ENCODE measurements around the gene DIAPH3. TPM values are rescaled to one million over a fixed set of nuclear protein-coding genes. Genes with fewer than 3 reads are reported as not detected.
A peak's percentile ranks its signal among the peaks of the same experiment; 100 is the strongest.

The DIAPH3 gene
- total RNA-seq, 6 experiments from 2014 or later = 18.4 to 38.5 (median 37.5) TPM

- Mint-ChIP-seq H3K4me3 (no peak overlapping the region), H3K9me3 (no peaks in the 10 kb centered on the region), H3K27ac (no peak overlapping the region), H3K27me3 (ENCODE audit: insufficient read depth) (no peaks in the 10 kb centered on the region; the same call in 1 of the 2 replicates), H3K4me1 (ENCODE audit: low read depth) (peaks cover 32% of the 10 kb centered on the region), H3K36me3 (ENCODE audit: low read depth) (no peaks in the 10 kb centered on the region)
- TF ChIP-seq CTCF (IDR thresholded peaks at IDR 0.05) = no peak
- DNase-seq = no peak
These were observed 461.5 kb downstream of the DIAPH3 start for GRCh38 chr13:59702269-59702668.

GRCh38 chr13:59701261-59701660 is 462.5 kb downstream of the DIAPH3 start:
- no peak for DNase-seq
- H3K4me3 Mint-ChIP-seq = no peak overlapping the region
- H3K27ac Mint-ChIP-seq = no peak overlapping the region
- H3K36me3 Mint-ChIP-seq (ENCODE audit: low read depth) = no peaks in the 10 kb centered on the region
- H3K4me1 Mint-ChIP-seq (ENCODE audit: low read depth) = peaks cover 32% of the 10 kb centered on the region
- no peak for TF ChIP-seq CTCF (IDR thresholded peaks at IDR 0.05)
- no peaks in the 10 kb centered on the region for H3K9me3 Mint-ChIP-seq
- no peaks in the 10 kb centered on the region; the same call in 1 of the 2 replicates for H3K27me3 Mint-ChIP-seq (ENCODE audit: insufficient read depth)

- peak; percentile 47 for DNase-seq
These were observed 463.4 kb downstream of the DIAPH3 start for GRCh38 chr13:59700281-59700680.

GRCh38 chr13:59696271-59696670 is 467.5 kb downstream of the DIAPH3 start:
- no peaks in the 10 kb centered on the region for H3K9me3 Mint-ChIP-seq
- no peaks in the 10 kb centered on the region for H3K36me3 Mint-ChIP-seq (ENCODE audit: low read depth)
- H3K4me3 Mint-ChIP-seq = no peak overlapping the region
- DNase-seq = no peak
- TF ChIP-seq CTCF (IDR thresholded peaks at IDR 0.05) = no peak
- H3K27me3 Mint-ChIP-seq (ENCODE audit: insufficient read depth) = no peaks in the 10 kb centered on the region
- no peak overlapping the region for H3K27ac Mint-ChIP-seq
- H3K4me1 Mint-ChIP-seq (ENCODE audit: low read depth) = peaks cover 41% of the 10 kb centered on the region

More at GRCh38 chr13:59700281-59700680, 463.4 kb downstream of the DIAPH3 start:
- no peak for TF ChIP-seq CTCF (IDR thresholded peaks at IDR 0.05)
- H3K27ac Mint-ChIP-seq = peak overlapping the region; percentile 85
- H3K9me3 Mint-ChIP-seq = no peaks in the 10 kb centered on the region
- H3K27me3 Mint-ChIP-seq (ENCODE audit: insufficient read depth) = no peaks in the 10 kb centered on the region; the same call in 1 of the 2 replicates
- peaks cover 32% of the 10 kb centered on the region for H3K4me1 Mint-ChIP-seq (ENCODE audit: low read depth)
- peak overlapping the region; percentile 44 for H3K4me3 Mint-ChIP-seq
- H3K36me3 Mint-ChIP-seq (ENCODE audit: low read depth) = no peaks in the 10 kb centered on the region

GRCh38 chr13:59691501-59692066 is 472.1 kb downstream of the DIAPH3 start:
- H3K27ac Mint-ChIP-seq = peak overlapping the region; percentile 70

More at GRCh38 chr13:59691501-59692066, 472.1 kb downstream of the DIAPH3 start:
- DNase-seq = no peak
- peaks cover 32% of the 10 kb centered on the region for H3K4me1 Mint-ChIP-seq (ENCODE audit: low read depth)
- 0 out of 2 replicates have a peak overlapping the region, but pooled peaks have one; percentile 19 for H3K4me3 Mint-ChIP-seq
- no peaks in the 10 kb centered on the region for H3K27me3 Mint-ChIP-seq (ENCODE audit: insufficient read depth)
- no peaks in the 10 kb centered on the region for H3K9me3 Mint-ChIP-seq
- peaks cover 9% of the 10 kb centered on the region; the same call in 1 of the 2 replicates for H3K36me3 Mint-ChIP-seq (ENCODE audit: low read depth)
- TF ChIP-seq CTCF (IDR thresholded peaks at IDR 0.05) = no peak

Data from HFFc6 (cell line).